ENCODE results near the gene PNMA6E.
"Not testable (repeated sequence)": the region's sequence is repeated elsewhere in the genome, so short reads cannot be mapped to it uniquely, and the experiment has no call there.

Gene PNMA6E

DNA sequence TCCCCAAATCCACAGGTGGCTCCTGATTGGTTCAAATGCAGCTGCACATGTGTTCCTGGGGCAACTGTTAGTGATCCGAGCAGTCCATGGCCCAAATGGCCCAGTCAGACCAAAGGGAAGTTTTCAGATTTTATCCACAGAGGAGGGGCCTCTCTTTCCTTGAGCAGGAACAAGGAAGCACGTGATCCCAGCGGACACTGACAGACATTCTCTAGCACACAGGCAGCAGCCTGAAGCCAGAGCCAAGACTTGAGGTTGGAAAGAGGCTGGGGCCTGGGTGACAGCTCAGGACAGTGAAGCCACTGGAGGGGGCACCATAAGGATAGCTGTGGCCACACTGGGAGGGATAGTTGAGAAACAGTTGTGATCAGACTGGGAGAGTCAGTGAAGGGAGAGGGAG is 6.6 kb upstream of the PNMA6E start:
- no peak for DNase-seq

DNA sequence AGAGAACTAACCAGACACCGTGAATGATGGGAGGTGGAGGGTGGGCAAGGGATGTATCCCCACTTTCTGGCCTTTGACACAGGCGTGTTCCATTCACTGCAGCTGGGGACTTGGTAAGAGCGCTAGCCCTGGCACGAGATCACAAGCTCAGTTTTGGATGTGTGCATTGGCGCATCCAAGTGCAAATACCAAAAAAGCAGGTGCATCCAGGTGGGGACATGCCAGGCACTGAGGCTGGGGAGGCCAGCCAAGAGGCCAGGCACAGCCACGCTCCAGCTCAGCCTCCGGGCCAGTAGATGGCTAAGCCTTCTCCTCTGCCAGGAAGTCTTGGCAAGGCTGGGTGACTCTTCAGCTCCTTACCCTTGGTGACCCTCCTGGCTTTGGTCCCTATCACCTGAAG is 5.8 kb upstream of the PNMA6E start:
- DNase-seq: no peak

DNA sequence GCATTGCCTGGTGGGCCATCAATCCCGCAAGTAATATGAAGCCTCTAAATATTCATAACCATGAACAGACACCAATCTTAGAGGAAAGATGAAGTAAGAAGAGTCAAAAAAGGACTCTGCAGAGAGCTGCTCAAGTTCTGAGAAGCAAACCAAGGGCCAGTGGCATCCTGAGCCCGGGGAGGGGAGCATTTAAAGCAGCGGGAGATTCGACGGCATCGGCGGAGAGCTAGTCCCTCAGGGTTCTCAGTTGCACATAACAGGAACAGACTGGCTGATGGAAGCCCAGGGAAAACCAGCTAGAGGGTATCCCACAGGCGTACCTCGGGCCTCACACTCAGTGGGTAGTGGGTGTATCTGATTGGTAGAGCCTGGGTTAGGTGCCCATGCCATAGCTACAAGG is 4.9 kb upstream of the PNMA6E start:
- DNase-seq: no peak

DNA sequence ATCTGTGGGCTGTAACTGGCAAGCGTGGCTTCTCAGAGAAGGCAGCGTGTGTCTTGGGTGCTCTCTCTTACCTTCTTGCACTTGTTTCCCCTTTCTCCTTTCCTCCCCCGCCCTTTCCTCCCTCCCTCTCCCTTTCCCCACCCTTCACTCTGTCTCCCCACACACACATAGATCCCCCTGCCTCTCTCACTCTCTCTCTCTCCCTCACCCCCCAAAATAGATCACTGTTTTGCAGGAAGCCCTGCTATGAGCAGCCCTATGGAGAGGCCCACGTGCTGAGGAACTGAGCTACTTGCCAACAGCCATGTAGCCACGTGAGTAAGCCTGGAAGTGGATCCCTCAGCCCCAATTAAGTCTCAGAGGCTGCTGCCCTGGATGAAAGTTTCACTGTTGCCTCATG is 4.3 kb upstream of the PNMA6E start:
- no peak for DNase-seq

DNA sequence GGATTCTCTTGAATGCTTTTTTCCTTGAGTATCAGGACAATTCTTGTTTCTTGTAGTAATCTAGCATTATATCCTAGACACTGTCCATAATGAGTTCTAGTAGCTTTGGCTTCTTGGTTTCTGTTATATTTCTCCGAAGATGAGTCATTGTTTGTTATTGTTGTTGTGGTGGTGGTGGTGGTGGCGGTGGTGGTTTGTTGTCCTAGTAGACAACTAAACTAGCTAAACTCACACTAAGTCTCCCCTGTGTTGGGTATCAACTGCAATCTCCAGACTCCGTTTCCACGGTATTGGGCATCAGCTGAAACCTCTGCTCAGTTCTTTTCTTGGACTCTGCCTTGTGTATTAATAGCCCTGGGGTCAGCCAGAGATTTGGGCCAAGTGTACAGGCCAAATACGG is 3.2 kb upstream of the PNMA6E start:
- DNase-seq: not testable (repeated sequence)

DNA sequence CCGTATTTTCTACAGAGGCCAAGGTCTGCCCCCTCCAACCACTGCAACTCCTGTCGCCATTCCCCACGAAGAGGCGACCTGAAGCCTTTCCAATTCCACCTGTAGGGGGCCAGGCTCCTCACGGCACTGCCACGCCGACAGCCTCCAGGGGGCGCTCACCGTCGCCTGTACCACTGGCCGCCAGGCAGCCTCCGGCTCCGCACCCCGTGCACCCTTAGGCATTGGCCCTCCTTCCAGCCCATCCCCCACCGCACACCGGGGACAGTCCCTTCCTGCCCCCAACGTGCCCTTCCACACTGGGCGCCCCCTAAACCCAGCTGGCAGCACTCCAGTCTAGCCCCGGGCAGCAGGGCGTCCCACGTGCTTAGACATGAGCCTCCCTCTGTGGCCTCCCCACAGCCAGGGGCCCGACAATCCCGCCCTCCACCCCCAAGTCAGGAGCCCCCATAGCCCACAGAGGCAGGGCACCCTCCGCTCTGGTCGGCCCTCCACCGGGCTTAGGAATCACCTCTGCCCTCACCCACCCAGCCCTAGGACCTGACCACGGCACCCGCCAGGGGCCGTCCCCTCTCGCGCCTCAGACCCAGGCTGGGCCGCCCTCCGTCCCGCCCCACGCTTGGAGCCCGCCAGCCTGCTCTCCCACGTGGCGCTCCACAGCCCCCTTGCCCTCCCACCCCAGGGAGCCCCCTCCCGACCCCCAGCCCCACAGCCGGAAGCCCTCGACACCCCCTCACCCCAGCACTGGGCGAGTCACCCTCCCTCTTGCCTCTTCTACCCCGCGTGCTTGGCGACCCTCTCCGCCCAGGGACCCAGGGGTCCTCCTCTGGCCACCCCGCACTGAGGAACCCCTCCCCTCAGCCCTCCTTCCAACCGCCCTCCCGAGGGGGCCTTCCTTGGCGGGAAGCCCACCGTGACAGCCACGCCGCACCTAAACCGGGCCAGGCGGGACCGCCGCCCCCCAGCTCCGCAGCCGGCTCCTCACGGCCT is 711 bp downstream of the PNMA6E start:
- DNase-seq: peak; percentile 21

DNA sequence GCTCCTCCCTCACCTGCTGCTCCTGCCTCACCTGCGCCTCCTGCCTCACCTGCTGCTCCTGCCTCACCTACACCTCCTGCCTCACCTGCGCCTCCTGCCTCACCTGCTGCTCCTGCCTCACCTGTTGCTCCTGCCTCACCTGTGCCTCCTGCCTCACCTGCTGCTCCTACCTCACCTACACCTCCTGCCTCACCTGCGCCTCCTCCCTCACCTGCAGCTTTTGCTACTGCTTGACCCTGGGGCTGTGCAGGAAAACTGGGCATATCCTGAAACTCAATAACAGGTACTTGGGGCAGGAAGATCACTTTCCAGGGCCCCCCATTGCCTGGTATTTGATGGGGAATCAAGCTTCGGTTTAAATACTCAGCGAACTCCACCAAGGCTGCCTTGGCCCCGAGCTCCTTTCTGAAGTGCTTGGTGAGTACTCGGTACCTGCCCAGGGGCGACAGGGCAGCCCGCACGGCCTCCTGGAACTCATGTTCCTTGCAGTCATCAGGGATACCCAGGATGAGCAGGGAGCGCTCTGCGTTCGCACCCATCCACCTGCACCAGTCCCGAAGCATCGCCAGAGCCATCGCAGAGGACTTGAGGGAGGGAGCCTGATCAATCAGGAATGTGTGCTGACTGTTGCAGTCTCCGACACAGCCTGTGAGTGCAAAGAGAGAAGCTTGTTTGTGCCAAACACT is 2.7 kb downstream of the PNMA6E start:
- no peak for DNase-seq

DNA sequence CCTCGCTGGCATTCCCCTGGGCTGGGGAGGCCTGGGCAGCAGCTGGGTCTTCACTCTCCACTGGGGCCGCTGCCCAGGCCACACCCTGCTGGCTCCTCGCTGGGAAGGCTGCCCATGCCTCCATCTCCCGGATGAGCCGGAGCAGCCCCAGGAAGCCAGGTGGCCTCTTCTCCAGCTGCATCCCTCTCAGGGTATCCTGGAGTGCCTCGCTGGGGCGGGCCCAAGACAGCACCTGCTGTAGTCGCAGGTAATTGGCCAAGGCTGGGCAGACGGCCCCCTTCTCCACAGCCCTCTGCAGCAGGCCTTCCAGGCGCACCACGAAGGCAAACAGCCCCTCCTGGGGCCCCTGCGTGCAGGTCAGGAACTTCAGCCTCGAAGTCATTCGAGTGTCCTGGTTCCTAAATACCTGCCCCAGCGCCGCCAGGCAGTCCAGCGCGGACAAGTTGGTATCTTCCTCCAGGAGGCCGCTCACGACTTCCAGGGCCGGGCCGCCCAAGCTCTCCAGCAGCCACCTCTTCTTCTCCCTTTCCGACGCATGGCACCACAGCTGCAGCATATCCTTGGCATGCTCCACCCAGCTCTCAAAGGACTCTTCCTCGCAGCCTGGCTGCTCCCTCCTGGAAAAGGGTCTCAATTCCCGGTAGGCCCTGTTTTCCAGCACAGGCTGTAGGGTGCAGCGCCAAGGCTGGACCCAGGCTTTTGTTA is 3.7 kb downstream of the PNMA6E start:
- no peak for DNase-seq

DNA sequence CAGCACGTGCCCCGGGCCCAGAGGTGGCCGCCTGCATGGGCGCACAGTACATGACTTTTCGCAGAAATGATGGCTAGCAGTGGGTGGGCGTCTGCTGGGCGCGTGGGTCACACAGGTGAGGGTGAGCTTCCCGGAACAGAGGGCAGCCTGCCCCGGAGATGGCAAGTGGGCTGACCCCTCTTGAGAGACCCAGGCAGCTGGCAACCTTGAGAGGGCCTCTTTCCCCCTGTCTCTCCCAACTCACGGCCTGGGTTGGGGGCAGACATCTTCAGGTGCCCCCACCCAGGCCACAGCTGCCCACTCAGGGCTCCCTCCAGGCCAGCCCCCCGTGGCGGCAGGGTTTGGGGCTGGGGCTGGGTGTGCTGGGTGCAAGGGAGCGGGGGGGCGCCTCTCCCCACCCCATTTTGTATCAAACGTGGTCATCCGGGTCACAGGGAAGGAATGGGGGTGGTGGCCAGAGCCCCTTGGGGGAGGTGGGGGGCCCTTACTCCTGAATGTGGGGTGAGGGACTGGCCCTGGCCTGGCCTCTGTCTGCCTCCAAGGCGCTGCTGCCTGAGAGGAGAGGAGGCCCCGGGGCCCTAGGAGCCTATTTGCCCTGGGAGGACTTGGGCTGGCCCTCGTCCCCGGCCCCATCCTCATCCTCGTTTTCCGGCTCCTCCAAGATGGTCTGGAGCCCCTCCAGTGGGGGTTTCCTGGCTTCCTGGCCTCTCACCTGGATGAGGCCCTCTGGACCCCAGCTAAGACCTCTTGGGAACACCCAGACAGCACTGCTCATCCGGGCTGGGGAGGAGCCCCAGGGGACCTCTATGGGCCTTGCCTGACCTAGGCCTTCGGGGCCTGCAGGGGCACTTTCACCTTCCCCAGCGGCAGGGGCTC is 4.6 kb downstream of the PNMA6E start:
- no peak for DNase-seq

DNA sequence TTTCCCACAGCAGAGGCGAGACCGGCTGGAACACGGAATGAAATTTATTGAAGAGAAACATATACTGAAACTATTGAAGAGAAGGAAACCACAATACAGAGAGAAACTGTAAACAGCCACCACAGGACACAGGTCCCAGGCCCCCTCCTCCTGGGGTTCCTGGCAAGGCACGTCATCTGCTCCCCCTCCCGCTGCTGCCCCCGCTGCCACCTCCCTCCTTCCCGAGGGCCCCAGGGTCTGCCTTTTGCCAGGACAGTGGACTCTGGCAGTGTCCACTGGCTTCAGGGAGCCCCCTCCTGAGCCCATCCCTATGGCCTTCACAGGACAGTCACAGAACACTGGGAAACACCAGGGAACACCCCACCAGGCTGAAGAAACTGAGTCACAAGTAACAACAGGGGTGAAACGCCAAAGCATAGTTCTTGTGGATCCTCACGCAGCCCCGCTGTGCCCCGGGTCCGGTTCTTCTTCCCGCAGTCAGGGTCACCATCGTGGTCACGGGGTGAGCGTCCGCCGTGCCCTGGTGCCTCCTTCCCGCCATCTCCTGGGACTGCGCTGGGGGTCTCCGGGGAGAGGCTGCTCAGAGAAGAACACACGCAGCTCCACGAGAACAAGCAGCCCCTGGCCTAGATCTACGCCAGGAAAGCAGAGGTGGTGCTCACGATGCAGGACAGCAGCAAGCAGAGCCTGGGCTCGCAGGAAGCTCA is 5.4 kb downstream of the PNMA6E start:
- no peak for DNase-seq

DNA sequence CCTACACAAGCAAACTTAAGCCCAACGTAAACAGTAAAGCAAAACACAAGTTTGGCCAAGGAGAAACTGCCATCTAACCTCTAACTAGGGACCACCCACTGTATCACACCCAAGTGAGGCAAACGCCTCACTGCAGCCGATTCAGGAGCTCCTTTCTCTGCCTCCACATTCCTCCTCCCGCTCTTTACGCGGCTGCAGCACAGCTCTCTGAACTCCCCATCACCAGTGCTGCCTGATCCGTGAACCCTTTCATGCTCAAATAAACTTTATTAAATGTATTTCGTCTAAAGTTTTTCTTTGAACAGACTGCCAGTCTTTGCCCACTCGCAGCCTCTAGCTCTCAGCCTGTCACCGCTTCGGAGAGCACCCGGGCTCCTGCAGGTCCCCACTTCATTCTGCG is 6.5 kb downstream of the PNMA6E start:
- DNase-seq: no peak

DNA sequence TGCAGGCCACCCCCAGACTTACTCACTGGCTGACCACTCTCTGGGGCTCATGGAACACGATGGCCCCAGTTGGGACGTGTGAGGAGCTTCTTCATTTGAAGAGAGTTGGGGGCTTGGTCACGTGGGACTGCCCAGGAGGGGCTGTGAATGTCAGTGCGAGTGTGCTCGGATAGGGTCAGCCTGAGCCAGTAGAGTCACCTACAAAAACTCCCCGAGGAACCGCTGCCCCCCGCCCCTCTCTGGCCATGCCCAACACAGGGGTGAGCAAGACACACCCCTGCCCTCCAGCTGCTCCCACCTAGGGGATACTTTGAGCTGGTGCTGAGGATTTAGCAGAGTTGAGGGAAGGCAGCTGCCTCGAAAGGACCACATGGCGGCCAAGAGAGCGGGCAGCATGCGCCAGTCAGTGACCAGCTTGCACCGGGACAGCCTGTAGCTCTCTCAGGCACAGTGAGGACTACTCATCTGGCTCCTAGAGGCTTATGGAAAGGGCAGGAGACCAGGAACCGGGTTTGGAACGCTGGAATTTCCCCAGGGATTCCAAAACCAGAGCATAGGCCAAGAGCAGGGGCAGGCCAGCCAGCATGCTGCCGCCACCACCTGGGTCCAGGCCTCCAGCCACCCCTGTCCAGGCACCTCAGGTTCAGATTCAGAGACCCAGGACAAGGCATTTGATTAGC is 8.4 kb downstream of the PNMA6E start:
- no peak for DNase-seq

DNA sequence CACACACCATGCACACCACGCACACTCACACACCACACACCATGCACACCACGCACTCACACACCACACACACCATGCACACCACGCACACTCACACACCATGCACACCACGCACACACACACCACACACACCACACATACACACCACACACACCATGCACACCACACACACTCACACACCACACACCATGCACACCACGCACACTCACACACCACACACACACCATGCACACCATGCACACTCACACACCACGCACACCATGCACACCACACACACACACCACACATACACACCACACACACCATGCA is 11.7 kb downstream of the PNMA6E start:
- DNase-seq: not testable (repeated sequence)

DNA sequence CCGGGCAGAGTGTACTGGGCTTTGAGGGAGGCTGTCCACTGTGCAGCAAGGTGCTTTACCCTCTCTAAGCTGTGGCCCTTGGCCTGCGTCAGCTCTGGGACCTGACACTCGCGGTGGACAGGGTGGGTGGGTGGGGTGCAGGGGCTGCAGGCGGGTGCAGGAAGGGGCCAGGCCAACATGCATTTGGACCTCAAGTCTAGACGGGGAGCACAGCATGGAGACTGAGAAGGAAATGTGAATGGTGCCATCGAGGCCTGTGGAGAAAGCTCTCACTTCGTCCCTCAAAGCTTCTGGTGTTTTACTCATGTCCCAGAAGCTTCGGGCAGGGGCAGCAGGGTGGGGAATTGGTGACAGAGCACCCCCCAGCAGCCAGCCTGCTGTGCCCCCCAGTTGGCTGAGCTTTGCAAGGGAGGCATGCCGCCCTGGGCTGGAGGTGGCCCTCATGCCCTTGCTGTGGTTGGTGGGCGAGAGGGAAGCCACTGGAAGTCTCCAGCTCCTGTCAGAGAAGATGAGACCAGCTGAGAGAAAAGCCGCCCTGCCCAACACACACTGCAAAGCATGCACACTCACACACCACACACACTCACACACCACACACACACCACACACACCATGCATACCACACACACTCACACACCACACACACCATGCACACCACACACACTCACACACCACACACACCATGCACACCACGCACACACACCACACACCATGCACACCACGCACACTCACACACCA is 12.3 kb downstream of the PNMA6E start:
- no peak for DNase-seq

DNA sequence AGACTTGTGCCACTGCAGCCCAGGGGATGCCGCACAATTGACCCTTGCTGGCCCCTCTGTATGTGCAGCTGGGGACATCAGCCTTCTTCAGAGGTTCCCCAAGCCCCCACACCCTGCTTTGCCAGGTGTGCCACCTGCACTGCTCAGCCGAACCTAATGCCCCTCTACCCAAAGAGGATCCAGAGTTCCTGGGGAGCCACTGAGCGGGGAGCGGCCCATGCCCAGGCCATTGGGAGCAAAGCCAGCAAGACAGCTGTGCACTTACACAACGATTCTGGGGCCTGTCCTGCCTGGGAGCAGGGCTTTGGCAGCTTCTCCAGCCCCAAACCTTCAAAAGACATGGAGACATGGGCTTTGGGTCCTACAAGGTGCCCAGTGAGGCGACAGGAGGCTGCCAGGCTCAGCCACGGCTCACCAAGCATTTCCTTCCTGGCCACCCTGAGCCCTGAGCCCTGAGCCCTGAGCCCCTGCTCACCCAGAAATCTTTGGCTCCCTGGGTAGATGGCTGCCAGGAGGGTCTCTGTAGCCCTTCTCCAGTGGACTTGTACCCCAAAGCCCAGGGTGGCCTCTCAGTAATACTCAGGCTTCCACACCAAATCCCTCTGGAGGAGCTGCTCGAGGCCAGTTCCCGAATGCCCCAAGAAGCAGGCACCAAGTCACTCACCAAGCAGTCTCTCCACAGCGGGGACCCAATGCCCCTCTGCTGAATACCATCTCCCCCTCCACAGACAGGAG is 13.0 kb downstream of the PNMA6E start:
- DNase-seq: no peak

DNA sequence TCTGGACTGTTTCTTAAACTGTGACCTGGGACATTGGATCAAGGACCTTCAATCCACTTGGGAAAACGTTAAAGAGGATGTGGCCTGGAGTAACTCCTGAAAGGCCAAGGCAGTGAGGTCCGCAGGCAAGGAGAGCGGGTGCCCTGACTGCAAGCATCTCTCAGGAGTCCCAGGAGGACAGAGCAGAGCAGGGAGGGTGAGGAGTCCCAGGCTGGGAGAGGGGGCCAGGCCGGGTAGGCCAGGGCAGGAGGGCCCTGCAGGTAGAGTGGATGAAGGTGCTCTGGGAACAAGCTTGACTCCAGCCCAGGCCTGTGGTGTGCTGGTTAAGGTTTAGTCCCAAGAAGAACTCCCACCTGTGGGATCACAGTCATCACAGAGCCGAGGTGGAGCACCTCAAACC is 13.8 kb downstream of the PNMA6E start:
- no peak for DNase-seq

DNA sequence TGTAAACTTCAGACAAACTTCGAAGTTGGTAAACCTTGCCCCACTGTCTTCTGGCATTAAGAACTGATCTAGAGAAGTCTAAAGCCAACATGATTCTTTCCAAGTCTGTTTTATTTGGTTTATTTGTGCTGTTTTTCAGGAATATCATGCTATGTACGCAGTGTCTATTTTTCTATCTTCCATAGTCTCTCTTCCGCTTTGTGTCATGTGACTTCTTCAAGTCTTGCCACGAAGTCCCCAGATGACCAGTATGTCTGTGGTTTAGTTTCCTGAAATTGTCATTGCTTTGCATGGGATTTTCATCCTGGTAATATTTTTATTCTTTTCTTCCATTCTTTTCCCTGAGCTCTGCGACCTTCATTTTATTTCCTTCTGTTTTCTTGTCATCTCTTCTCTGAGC is 15.1 kb downstream of the PNMA6E start:
- no peak for DNase-seq

DNA sequence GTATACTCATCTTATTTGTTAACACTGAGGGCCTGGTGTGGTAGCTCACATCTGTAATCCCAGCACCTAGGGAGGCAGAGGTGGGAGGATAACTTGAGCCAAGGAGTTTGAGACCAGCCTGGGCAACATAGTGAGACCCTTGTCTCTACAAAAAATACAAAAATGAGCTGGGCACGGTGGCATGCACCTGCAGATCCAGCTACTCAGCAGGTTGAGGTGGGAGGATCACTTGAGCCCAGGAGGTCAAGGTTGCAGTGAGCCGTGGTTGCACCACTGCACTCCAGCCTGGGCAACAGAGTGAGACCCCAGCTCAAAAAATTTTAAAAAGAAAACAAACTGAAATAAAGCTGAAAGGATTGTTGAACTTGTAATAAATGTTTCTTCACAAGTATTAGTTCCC is 16.2 kb downstream of the PNMA6E start:
- DNase-seq: not testable (repeated sequence)

DNA sequence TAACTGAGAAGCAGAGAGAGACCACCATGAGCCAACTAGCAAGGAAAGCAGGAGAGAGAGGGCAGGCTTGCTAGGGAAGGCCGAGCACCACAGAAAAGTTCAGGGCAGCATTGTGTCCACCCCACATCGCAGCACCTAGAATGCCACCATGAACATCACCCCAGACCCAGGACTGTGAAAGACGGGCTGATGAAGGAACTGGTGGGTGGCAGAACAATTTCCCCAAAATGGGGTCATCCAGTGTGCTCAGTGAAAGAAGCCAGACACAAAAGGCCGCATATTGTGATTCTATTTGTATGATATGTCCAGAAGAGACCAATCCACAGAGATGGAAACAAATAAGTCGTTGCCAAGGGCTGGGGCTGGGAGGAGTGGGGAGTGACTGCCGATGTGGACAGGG is 16.8 kb downstream of the PNMA6E start:
- no peak for DNase-seq

Measured in activated effector memory CD4-positive, alpha-beta T cell treated with Interleukin-2 at 50 U/mL for 16 hours (primary cell).